HepG2 (cell line): ENCODE measurements around the gene DOC2A. TPM values are rescaled to one million over a fixed set of nuclear protein-coding genes. Genes with fewer than 3 reads are reported as not detected.
A peak's percentile ranks its signal among the peaks of the same experiment; 100 is the strongest.

Source experiments
- ARID4A ChIP-seq: sonication (generic); formaldehyde crosslinking; IDR thresholded peaks from 2 replicates; pipeline ENCODE4 v1.5.0; 2020; ENCODE audit warnings: mild to moderate bottlenecking, missing genetic modification reagents, borderline replicate concordance
- POLR2AphosphoS5 ChIP-seq: IDR thresholded peaks from 2 replicates; pipeline ENCODE4 v1.6.1; 2012; ENCODE audit warnings: low read depth, low read length
- RAD21 ChIP-seq: fragments of 450-650 bp; formaldehyde crosslinking; IDR thresholded peaks from 2 replicates; pipeline ENCODE4 v1.5.0; 2020; ENCODE audit warnings: mild to moderate bottlenecking
- ZNF136 ChIP-seq: sonication (generic); formaldehyde crosslinking; IDR thresholded peaks from 2 replicates; pipeline ENCODE4 v1.8.1; 2022; ENCODE audit warnings: low read depth, mild to moderate bottlenecking, moderate library complexity, missing genetic modification reagents
- ZNF672 ChIP-seq: sonication (generic); formaldehyde crosslinking; IDR thresholded peaks from 2 replicates; pipeline ENCODE4 v1.8.1; 2022; ENCODE audit warnings: missing genetic modification reagents
- ZNF816 ChIP-seq: sonication (generic); formaldehyde crosslinking; IDR thresholded peaks from 2 replicates; pipeline ENCODE4 v1.8.0; 2022; ENCODE audit warnings: missing genetic modification reagents, mild to moderate bottlenecking, borderline replicate concordance
- polyA plus RNA-seq, 8 experiments: library from polyadenylated mRNA; depleted of rRNA in 3 of 8; stranded (reverse) in 7 of 8; unstranded in 1 of 8; fragments of >200 nt; fragmentation: Illumina TruSeq in 4 of 8; extraction: Trizol in 4 of 8; gene quantifications; 2 replicates each; pipeline versions ENCODE4 v1.2.1 to v1.2.3, GENCODE V29; 2011 to 2016; ENCODE audit warnings: low read depth in 4 of 8, missing spikeins in 1 of 8, mixed read lengths in 1 of 8; ENCODE audit not compliant: insufficient read depth in 1 of 8
- total RNA-seq, 5 experiments: library from RNA; depleted of rRNA; stranded (reverse); fragments of >200 nt; fragmentation: Illumina TruSeq; extraction: Trizol; gene quantifications; 2 replicates each; pipeline ENCODE4 v1.2.3, GENCODE V29; 2016; ENCODE audit warnings: low read depth in 1 of 5
- TF ChIP-seq, protein P1 (sequence below), 2 experiments: fragments of 450-650 bp in 1 of 2; sonication (generic) in 1 of 2; formaldehyde crosslinking in 1 of 2; IDR thresholded peaks; 2 replicates each; pipeline versions ENCODE4 v1.6.1 to v1.8.0; 2016 to 2022; ENCODE audit warnings: antibody characterized with exemption in 1 of 2, mild to moderate bottlenecking in 1 of 2, missing genetic modification reagents in 1 of 2
- TF ChIP-seq, protein P2 (sequence below): IDR thresholded peaks from 2 replicates; pipeline ENCODE4 v1.6.1; 2016; ENCODE audit warnings: control low read depth
- TF ChIP-seq, protein P3 (sequence below): sonication (generic); formaldehyde crosslinking; IDR thresholded peaks from 2 replicates; pipeline ENCODE4 v1.5.0; 2020; ENCODE audit warnings: mild to moderate bottlenecking, missing genetic modification reagents

The DOC2A gene
- total and polyA plus RNA-seq, 2 of the 13 experiments (the other 11 are each of a cell fraction or from before 2014, with no cell fraction given) = 0.15 to 0.55 TPM

- TF ChIP-seq, protein P1, sequence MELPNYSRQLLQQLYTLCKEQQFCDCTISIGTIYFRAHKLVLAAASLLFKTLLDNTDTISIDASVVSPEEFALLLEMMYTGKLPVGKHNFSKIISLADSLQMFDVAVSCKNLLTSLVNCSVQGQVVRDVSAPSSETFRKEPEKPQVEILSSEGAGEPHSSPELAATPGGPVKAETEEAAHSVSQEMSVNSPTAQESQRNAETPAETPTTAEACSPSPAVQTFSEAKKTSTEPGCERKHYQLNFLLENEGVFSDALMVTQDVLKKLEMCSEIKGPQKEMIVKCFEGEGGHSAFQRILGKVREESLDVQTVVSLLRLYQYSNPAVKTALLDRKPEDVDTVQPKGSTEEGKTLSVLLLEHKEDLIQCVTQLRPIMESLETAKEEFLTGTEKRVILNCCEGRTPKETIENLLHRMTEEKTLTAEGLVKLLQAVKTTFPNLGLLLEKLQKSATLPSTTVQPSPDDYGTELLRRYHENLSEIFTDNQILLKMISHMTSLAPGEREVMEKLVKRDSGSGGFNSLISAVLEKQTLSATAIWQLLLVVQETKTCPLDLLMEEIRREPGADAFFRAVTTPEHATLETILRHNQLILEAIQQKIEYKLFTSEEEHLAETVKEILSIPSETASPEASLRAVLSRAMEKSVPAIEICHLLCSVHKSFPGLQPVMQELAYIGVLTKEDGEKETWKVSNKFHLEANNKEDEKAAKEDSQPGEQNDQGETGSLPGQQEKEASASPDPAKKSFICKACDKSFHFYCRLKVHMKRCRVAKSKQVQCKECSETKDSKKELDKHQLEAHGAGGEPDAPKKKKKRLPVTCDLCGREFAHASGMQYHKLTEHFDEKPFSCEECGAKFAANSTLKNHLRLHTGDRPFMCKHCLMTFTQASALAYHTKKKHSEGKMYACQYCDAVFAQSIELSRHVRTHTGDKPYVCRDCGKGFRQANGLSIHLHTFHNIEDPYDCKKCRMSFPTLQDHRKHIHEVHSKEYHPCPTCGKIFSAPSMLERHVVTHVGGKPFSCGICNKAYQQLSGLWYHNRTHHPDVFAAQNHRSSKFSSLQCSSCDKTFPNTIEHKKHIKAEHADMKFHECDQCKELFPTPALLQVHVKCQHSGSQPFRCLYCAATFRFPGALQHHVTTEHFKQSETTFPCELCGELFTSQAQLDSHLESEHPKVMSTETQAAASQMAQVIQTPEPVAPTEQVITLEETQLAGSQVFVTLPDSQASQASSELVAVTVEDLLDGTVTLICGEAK (IDR thresholded peaks at IDR 0.05) = no peak
- TF ChIP-seq, protein P1 (CRISPR knock-in tag; IDR thresholded peaks at IDR 0.05) = peak; percentile 53
- peak; percentile 70; the same call in 1 of the 2 replicates for TF ChIP-seq ARID4A
- TF ChIP-seq ZNF816 = peak; percentile 93; the same call in 1 of the 2 replicates
- no peak; the same call in 1 of the 2 replicates for TF ChIP-seq ZNF136 (CRISPR knock-in tag)
- TF ChIP-seq RAD21 (CRISPR knock-in tag) = peak; percentile 71
- TF ChIP-seq POLR2AphosphoS5 = peak; percentile 92
- TF ChIP-seq, protein P2, sequence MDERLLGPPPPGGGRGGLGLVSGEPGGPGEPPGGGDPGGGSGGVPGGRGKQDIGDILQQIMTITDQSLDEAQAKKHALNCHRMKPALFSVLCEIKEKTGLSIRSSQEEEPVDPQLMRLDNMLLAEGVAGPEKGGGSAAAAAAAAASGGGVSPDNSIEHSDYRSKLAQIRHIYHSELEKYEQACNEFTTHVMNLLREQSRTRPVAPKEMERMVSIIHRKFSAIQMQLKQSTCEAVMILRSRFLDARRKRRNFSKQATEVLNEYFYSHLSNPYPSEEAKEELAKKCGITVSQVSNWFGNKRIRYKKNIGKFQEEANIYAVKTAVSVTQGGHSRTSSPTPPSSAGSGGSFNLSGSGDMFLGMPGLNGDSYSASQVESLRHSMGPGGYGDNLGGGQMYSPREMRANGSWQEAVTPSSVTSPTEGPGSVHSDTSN = no peak
- TF ChIP-seq, protein P3, sequence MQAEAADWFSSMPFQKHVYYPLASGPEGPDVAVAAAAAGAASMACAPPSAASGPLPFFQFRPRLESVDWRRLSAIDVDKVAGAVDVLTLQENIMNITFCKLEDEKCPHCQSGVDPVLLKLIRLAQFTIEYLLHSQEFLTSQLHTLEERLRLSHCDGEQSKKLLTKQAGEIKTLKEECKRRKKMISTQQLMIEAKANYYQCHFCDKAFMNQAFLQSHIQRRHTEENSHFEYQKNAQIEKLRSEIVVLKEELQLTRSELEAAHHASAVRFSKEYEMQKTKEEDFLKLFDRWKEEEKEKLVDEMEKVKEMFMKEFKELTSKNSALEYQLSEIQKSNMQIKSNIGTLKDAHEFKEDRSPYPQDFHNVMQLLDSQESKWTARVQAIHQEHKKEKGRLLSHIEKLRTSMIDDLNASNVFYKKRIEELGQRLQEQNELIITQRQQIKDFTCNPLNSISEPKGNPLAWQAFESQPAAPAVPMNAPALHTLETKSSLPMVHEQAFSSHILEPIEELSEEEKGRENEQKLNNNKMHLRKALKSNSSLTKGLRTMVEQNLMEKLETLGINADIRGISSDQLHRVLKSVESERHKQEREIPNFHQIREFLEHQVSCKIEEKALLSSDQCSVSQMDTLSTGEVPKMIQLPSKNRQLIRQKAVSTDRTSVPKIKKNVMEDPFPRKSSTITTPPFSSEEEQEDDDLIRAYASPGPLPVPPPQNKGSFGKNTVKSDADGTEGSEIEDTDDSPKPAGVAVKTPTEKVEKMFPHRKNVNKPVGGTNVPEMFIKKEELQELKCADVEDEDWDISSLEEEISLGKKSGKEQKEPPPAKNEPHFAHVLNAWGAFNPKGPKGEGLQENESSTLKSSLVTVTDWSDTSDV (CRISPR knock-in tag) = no peak
- no peak for TF ChIP-seq ZNF672
These were observed 49.1 kb downstream of the DOC2A start, which contains the start of gene TMEM219 (continued) for GRCh38 chr16:29961479-29962343.
